ENCODE results near the gene F2RL2.

Gene F2RL2, protein sequence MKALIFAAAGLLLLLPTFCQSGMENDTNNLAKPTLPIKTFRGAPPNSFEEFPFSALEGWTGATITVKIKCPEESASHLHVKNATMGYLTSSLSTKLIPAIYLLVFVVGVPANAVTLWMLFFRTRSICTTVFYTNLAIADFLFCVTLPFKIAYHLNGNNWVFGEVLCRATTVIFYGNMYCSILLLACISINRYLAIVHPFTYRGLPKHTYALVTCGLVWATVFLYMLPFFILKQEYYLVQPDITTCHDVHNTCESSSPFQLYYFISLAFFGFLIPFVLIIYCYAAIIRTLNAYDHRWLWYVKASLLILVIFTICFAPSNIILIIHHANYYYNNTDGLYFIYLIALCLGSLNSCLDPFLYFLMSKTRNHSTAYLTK

DNA sequence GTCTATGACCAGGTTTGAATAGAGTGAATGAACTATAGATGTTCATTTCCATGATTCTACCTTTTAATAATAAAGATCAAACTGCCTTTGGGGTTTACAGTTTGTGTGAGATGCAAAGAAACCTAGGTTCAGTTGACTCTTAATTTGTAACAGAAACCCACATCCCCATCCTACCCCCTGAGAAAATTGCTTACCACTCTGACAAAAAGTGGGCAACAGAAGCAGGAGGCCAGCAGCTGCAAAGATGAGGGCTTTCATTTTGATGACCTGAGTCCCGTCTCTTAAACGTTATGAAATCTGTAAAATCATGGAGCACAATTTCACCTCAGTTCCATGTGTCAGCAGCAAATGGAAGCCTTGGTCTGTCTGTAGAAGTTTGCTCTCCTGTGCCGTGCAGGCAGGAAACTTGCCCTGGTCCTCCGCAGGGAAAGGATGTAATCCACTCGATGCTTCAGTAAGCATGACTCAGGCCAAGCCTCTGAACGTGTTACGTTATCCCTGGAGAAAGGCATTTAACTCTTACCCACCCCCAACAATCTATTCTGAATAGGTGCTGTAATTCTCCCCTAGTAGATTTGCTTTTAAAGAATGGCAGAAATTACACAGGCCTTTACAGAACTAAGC, at the start of gene F2RL2:
Gene F2RL2, minus strand, starts transcription at position 431 of the 624 bp plus-strand sequence. Its CDS starts 173 bp downstream, at position 258.
- DNase-seq, result no peak

GRCh38 chr5:76672242-76672641, 49.0 kb upstream of the F2RL2 start:
- DNase-seq, result no peak

DNA sequence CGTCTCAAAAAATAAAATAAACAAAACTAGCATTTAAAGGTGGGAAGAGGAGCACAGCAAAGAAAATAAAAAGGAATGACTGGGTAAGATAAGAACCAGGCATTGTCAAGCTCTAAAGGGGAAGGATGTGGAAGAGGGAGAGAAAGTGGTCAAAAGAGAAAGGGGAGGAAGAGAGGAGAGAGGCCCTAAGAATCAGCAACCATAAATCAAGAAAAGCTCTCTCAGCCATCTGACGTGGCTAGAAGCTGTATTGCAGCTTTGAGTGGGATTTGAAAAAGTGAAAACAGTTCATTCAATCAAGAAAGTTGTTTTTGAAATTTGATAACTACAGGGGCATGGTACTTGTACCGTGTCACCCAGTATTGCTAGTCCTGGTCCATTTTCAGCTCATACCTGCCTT, 47.3 kb upstream of the F2RL2 start:
- no peak for DNase-seq

DNA sequence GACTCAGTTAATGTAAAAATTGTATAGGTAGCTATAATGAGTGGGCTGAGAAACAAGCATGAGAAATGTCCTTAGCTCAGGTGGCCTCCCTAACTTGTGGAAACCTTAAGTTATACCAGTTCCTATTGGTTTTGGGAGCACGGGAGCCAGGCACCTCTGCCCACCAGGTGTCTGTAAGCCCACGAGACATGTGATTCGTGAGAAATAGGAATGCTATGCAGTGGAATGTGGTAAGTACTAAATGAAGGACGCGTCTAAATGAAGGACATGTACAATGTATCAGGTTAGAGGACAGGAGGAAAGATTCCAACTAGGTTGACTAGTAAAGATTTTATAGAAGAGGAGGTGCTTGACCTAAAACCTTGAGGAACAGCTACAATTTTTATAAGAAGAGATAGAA, 46.0 kb upstream of the F2RL2 start:
- no peak for DNase-seq

DNA sequence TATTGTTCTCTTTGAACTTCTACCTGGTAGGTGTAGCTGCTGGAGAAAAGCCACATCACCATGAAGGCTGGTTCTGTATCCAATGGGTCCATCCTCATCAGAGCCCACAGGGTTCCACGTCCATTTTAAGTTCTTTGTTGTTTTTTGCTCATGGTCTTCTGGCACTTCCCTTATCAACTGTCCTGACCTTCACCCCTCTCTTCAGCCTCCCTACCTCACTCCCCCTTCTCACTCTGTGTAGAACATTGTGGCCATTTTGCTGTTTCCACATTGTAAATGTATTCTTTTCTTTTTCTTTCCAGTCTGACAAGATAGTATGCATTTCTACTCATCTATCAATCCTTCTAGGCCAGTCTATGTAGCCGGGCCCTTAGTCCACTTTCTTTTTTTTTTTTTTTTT, 44.3 kb upstream of the F2RL2 start:
- DNase-seq, result no peak

- DNase-seq, result no peak
Observed at GRCh38 chr5:76664079-76664478, 40.9 kb upstream of the F2RL2 start.

DNA sequence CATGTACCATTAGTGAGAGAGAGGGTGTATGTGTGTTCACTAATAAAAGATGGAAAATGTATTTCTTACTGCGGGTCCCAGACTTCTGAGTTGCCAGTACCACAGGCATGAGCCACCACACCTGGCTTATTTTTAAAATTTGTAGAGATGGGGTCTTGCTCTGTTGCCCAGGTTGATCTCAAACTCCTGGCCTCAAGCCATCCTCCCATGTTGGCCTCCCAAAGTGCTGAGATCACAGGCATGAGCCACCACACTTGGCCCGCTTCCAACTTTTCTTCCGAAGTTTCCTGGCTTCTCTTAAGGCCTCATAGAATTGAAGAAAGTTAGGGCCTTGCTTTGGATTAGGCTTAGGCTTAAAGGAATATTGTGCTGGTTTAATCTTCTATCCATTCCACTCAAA, 40.4 kb upstream of the F2RL2 start:
- no peak for DNase-seq

- no peak for DNase-seq
Observed at GRCh38 chr5:76662521-76662920, 39.3 kb upstream of the F2RL2 start.

- DNase-seq, result no peak
Observed at GRCh38 chr5:76660360-76660759, 37.2 kb upstream of the F2RL2 start.

GRCh38 chr5:76657683-76658311, 34.6 kb upstream of the F2RL2 start:
- no peak for DNase-seq

- DNase-seq, result no peak
Observed at GRCh38 chr5:76657091-76657490, 33.9 kb upstream of the F2RL2 start.

- no peak for DNase-seq
Observed at GRCh38 chr5:76652809-76653414, 29.7 kb upstream of the F2RL2 start.

GRCh38 chr5:76649140-76649539, 25.9 kb upstream of the F2RL2 start:
- DNase-seq, result no peak

DNA sequence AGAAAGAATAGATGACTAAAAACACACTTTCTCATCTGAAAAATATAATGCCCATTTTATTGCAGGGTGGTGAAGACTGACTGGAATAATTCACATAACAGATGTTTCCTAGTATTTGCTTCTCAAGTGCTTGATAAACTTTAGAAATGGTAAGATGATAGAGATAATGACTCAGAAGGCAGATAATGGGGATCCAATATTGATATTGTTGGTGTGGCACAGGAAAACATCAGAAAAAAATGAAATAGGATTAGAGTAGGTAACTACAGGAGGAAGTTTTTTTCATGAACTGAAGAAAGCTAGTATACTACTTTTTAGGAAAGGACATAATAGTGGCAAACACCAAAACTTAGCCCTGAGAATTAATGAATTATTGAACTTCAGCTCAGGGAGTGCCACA, 20.2 kb upstream of the F2RL2 start:
- no peak for DNase-seq

DNA sequence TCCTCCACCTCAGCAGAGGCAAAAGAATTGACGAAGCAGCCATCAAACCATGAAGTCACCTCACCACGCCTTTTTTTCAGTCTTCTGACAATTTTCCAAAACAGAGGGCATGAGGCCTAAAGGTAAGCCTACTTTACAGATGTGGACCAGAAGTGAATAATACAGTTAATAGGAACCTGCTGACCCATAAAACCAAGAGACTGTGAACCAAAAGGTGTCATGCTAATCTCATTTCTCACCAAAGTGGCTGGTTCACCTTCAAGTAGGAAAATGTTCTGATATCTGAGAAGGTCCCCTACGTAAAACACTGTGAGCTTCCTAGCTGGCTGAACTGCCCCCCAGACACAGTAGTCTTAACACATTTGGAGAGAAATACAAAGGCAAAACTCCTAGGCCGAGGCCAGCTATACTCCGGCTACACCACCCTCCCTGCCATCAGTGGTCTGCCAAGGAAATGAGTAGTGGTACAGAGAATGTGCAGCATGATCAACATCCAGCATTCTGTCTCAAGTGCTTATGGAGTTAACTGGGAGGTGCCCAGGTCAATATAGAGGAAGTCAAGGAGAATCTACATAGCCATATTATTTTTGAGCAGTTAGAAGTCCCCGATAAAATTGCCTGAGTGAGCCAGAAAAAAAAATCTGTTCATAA, 19.3 kb upstream of the F2RL2 start:
- no peak for DNase-seq

- no peak for DNase-seq
Observed at GRCh38 chr5:76641514-76642120, 18.4 kb upstream of the F2RL2 start.

DNA sequence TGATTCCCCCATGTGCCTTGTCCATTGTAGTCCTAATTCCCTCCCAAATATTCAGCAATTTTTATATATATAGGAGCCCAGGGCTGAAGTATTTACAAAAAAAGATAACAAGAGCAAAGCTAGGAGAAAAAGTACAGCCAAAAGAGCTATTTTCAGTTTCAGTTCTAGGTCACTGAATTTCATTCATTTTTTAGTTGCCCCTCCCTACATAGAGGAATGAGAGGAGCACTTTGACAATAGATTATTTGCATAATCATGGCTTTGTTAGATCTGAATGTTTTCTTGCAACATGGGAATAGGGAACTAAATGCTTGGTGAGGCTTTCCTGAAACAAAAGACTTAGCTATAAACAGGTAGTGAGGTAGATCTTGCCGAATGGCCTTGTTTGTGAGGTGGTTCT, 15.3 kb upstream of the F2RL2 start:
- no peak for DNase-seq

GRCh38 chr5:76637490-76637889, 14.3 kb upstream of the F2RL2 start:
- no peak for DNase-seq

DNA sequence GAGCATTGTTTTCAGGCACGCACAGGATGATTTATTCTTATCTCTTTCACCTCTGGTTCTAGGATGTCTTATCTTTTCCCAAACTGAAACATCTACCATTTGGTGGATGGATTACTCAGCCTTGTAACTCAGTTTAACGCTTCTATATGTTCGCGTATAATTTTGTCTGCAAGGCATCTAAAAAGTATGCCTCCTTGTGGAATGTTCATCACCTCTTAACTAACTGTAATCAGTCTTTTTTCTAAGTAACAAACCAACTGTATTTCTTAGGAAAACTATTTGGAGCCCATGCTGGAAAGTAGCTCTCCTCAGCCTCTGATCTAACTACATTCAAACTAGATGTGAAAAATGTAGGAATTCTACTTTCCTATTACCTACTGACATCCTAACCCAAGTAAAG, 11.5 kb upstream of the F2RL2 start:
- no peak for DNase-seq

DNA sequence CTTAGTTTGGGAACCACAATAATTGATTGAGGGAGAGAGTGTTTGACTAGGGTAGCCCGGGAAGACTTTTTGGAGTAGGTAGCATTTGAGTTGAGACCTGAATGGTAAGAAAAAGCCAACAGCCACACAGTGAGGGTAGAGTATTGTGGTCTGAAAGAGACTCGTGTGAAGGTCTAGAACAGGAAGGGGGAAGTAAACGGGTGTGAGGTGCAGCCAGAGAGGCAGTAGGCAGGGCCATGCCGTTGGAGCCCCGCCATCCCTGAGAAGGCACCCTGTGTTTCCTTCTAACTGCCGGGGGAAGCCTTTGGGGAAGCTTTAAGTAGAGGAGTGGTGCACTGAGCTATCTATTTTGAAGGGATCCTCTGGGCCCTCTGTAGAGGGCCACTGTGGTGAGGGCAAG, 3.5 kb upstream of the F2RL2 start:
- no peak for DNase-seq

DNA sequence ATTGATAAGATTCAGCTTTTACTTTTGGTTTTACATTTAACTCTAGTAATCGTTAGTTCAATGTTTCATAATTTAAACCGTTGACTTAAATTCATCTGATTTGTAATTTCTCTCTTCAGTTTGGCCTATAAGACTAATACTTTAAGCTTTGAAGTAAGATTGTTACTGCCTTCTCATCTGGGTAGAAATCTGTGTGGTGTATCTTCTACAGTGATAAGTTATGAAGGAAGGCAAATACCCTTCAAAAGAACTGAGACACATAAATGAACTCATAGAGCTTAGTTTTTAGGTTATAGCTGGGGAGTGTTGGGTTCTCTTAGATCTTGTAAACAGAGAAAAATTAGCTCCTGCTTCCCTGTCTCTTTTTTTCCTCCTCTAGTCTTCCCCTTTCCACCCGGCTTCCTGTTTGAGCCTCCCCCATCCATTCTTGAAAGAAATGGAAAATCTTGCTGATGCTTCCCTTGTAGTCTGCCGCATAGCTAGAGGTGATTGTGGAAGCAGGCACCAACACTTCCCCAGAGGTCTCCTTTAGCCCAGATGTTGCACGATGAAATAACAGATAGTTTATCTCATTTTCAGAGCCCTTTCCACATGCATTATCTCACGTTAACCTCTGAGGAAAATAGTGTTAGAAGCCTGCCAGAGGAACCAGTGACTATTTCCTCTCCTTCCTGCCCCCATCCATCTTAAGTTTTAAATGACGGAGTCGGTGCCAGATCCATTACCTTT, 2.0 kb upstream of the F2RL2 start:
- DNase-seq, result no peak

GRCh38 chr5:76622076-76622475, 1.1 kb downstream of the F2RL2 start:
- no peak for DNase-seq

Measured in GOT3 (cell line).